C4-2B (cell line): ENCODE measurements around the gene MACROH2A2.
"Not testable (repeated sequence)": the region's sequence is repeated elsewhere in the genome, so short reads cannot be mapped to it uniquely, and the experiment has no call there.

Source experiments
- H3K27ac ChIP-seq: fragments of 450-650 bp; 2 replicates; pipeline ENCODE4 v1.5.1; 2017
- CTCF ChIP-seq: fragments of 450-650 bp; conservative IDR thresholded peaks from 2 replicates; pipeline ENCODE4 v1.5.1; 2017; ENCODE audit warnings: mild to moderate bottlenecking
- ZFX ChIP-seq: fragments of 450-650 bp; IDR thresholded peaks from 2 replicates; pipeline ENCODE4 v1.6.1; 2017

The MACROH2A2 gene

GRCh38 chr10:70093335-70093944 is 40.8 kb downstream of the MACROH2A2 start:
- H3K27ac ChIP-seq: no peak overlapping the region
- TF ChIP-seq CTCF (no peak), ZFX (no peak)

GRCh38 chr10:70094250-70094649 is 41.6 kb downstream of the MACROH2A2 start:
- TF ChIP-seq CTCF (no peak), ZFX (no peak)
- H3K27ac ChIP-seq: no peak overlapping the region

GRCh38 chr10:70096016-70096704 is 43.5 kb downstream of the MACROH2A2 start:
- H3K27ac ChIP-seq: no peak overlapping the region
- TF ChIP-seq ZFX: no peak
- TF ChIP-seq CTCF: no peak

- TF ChIP-seq CTCF (no peak), ZFX (no peak)
Measured at GRCh38 chr10:70096705-70097420, 44.2 kb downstream of the MACROH2A2 start.

GRCh38 chr10:70097459-70097858 is 44.8 kb downstream of the MACROH2A2 start:
- TF ChIP-seq CTCF (no peak), ZFX (no peak)

More at GRCh38 chr10:70096705-70097420, 44.2 kb downstream of the MACROH2A2 start:
- H3K27ac ChIP-seq: no peak overlapping the region

GRCh38 chr10:70098271-70098670 is 45.6 kb downstream of the MACROH2A2 start:
- no peak for TF ChIP-seq CTCF
- no peak for TF ChIP-seq ZFX
- H3K27ac ChIP-seq: no peak overlapping the region

More at GRCh38 chr10:70097459-70097858, 44.8 kb downstream of the MACROH2A2 start:
- no peak overlapping the region for H3K27ac ChIP-seq

- H3K27ac ChIP-seq: not testable (repeated sequence)
Measured at GRCh38 chr10:70101068-70101562, 48.5 kb downstream of the MACROH2A2 start.
